Keratinocyte (primary cell): Measurements from ENCODE around the gene ZG16B. TPM values are rescaled to one million over a fixed set of nuclear protein-coding genes. Genes with fewer than 3 reads are reported as not detected.

Source experiments
- DNase-seq: peaks from one replicate; pipeline ENCODE4 v3.0.0-alpha.2; 2011; ENCODE audit warnings: low read depth, missing footprints, low spot score
- FAIRE-seq: peaks from 2 replicates; lab custom pipeline; 2011; peaks lifted over from hg19 to GRCh38; lab: Jason Lieb, UNC
- H2AFZ ChIP-seq: 2 replicates; pipeline ENCODE4 v1.6.0; 2012; ENCODE audit warnings: low read length, control low read depth, inconsistent platforms; ENCODE audit not compliant: control insufficient read depth
- H3K27ac ChIP-seq: 2 replicates; pipeline ENCODE4 v1.5.1; 2011; ENCODE audit warnings: low read length; ENCODE audit not compliant: control insufficient read depth, insufficient read depth
- H3K27me3 ChIP-seq: 3 replicates; pipeline ENCODE4 v1.6.0; 2011; ENCODE audit warnings: low read length; ENCODE audit not compliant: control insufficient read depth, insufficient read depth; ENCODE audit errors: extremely low read depth
- H3K36me3 ChIP-seq, 2 experiments: 2 replicates in 1 of 2; 3 replicates in 1 of 2; pipeline ENCODE4 v1.5.1; 2011; ENCODE audit warnings: low read length in 2 of 2, mild to moderate bottlenecking in 1 of 2; ENCODE audit not compliant: control insufficient read depth in 2 of 2, insufficient read depth in 2 of 2; ENCODE audit errors: extremely low read depth in 1 of 2
- H3K4me1 ChIP-seq: 3 replicates; pipeline ENCODE4 v1.5.1; 2011; ENCODE audit warnings: low read length; ENCODE audit not compliant: control insufficient read depth, insufficient read depth; ENCODE audit errors: extremely low read depth
- H3K4me2 ChIP-seq: 3 replicates; pipeline ENCODE4 v1.6.0; 2011; ENCODE audit warnings: low read depth, low read length; ENCODE audit not compliant: control insufficient read depth, insufficient read depth; ENCODE audit errors: extremely low read depth
- H3K4me3 ChIP-seq, 3 experiments: fragments of 200-600 bp in 1 of 3; sonication (generic) in 1 of 3; 2 replicates in 2 of 3; 3 replicates in 1 of 3; pipeline ENCODE4 v1.5.1; 2011 to 2016; ENCODE audit warnings: low read length in 3 of 3, mild to moderate bottlenecking in 3 of 3, control low read depth in 2 of 3, inconsistent platforms in 1 of 3, low read depth in 1 of 3, mixed read lengths in 1 of 3, mixed run types in 1 of 3, moderate library complexity in 1 of 3; ENCODE audit not compliant: control insufficient read depth in 2 of 3, insufficient read depth in 2 of 3; ENCODE audit errors: extremely low read depth in 1 of 3
- H3K79me2 ChIP-seq: 2 replicates; pipeline ENCODE4 v1.6.0; 2012; ENCODE audit warnings: low read length; ENCODE audit not compliant: control insufficient read depth, insufficient read depth
- H3K9ac ChIP-seq: 3 replicates; pipeline ENCODE4 v1.6.0; 2011; ENCODE audit warnings: low read length; ENCODE audit not compliant: control insufficient read depth, insufficient read depth; ENCODE audit errors: extremely low read depth
- H3K9me1 ChIP-seq: 3 replicates; pipeline ENCODE4 v1.6.0; 2011; ENCODE audit warnings: low read length; ENCODE audit not compliant: control insufficient read depth, insufficient read depth; ENCODE audit errors: extremely low read depth
- H3K9me3 ChIP-seq: 2 replicates; pipeline ENCODE4 v1.5.1; 2012; ENCODE audit warnings: low read depth, low read length; ENCODE audit not compliant: control insufficient read depth
- H4K20me1 ChIP-seq: 3 replicates; pipeline ENCODE4 v1.6.0; 2011; ENCODE audit warnings: low read length; ENCODE audit not compliant: control insufficient read depth, insufficient read depth; ENCODE audit errors: extremely low read depth
- EZH2 ChIP-seq: IDR thresholded peaks from one replicate; pipeline ENCODE4 v1.6.1; 2012; ENCODE audit warnings: inconsistent platforms, mild to moderate bottlenecking, low read length, moderate library complexity
- dilution Hi-C: fragments of 300-500 bp; cut with MboI; formaldehyde crosslinking; loops from one replicate; pipeline ENCODE4 v1.7.0; 2020; ENCODE audit warnings: low sequenced_read_pairs; ENCODE audit not compliant: extremely low pct_ligation_motif_present
- polyA plus RNA-seq, 5 experiments: library from polyadenylated mRNA; depleted of rRNA in 3 of 5; stranded (reverse) in 3 of 5; stranded (forward) in 1 of 5; unstranded in 1 of 5; fragments of >200 nt; gene quantifications; 1 replicate in 1 of 5; 2 replicates in 3 of 5; 3 replicates in 1 of 5; pipeline versions ENCODE4 v1.2.1 to v1.2.3, GENCODE V29; 2011 to 2012; ENCODE audit warnings: missing spikeins in 2 of 5, low read depth in 1 of 5, low replicate concordance in 1 of 5
- TF ChIP-seq, protein P1 (sequence below), 3 experiments: IDR thresholded peaks in 1 of 3; conservative IDR thresholded peaks in 1 of 3; optimal IDR thresholded peaks in 1 of 3; 2 replicates in 2 of 3; 3 replicates in 1 of 3; pipeline versions ENCODE3 to v1.5.1; 2011; ENCODE audit warnings: low read length in 3 of 3, mild to moderate bottlenecking in 3 of 3, moderate library complexity in 2 of 3, control low read depth in 1 of 3, inconsistent platforms in 1 of 3; ENCODE audit not compliant: insufficient read depth in 2 of 3; ENCODE audit errors: extremely low read depth in 1 of 3

Gene ZG16B
- polyA plus RNA-seq, 1 donor (not counting 4 experiments of a cell fraction or from before 2014, with no cell fraction given) = 2.1 TPM

DNA sequence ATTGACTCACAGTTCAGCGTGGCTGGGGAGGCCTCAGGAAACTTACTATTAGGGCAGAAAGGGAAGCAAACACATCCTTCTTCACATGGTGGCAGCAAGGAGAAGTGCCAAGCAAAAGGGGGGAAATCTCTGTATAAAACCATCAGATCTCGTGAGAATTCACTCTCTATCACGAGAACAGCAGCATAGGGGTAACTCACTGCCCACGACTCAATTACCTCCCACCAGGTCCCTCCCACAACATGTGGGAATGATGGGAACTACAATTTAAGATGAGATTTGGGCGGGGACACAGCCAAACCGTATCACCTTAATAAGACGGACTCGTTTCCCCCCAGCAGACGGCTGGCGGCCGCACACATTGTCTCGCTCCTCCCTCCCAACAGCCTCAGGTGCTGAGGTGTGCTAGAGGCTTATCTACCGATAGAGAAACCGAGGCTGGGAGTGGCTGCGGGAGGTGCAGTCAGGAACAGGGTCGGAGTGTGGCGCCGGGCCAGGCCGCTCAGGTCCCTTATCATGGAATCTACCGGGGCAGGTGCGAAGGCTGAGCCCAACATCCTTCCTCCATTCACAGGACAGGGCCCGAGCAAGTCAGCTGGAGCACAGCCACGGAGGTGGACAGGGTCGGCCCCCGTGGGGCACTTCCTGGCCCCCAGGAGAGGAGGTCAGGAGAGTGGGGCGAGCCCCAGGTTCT, 4.9 kb upstream of the ZG16B start:
- H3K9me1 ChIP-seq = no peaks in the 10 kb centered on the region
- H3K9me3 ChIP-seq = no peaks in the 10 kb centered on the region
- H3K4me1 ChIP-seq = peaks cover 10% of the 10 kb centered on the region
- no peaks in the 10 kb centered on the region for H4K20me1 ChIP-seq
- FAIRE-seq (no peak), DNase-seq (no peak)
- H3K4me2 ChIP-seq = no peak overlapping the region
- peaks cover 43% of the 10 kb centered on the region for H3K27me3 ChIP-seq
- TF ChIP-seq, protein P1, sequence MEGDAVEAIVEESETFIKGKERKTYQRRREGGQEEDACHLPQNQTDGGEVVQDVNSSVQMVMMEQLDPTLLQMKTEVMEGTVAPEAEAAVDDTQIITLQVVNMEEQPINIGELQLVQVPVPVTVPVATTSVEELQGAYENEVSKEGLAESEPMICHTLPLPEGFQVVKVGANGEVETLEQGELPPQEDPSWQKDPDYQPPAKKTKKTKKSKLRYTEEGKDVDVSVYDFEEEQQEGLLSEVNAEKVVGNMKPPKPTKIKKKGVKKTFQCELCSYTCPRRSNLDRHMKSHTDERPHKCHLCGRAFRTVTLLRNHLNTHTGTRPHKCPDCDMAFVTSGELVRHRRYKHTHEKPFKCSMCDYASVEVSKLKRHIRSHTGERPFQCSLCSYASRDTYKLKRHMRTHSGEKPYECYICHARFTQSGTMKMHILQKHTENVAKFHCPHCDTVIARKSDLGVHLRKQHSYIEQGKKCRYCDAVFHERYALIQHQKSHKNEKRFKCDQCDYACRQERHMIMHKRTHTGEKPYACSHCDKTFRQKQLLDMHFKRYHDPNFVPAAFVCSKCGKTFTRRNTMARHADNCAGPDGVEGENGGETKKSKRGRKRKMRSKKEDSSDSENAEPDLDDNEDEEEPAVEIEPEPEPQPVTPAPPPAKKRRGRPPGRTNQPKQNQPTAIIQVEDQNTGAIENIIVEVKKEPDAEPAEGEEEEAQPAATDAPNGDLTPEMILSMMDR (optimal IDR thresholded peaks at IDR 0.05 in 1 of 3, IDR thresholded peaks at IDR 0.05 in 1 of 3, conservative IDR thresholded peaks at IDR 0.05 in 1 of 3; ENCODE audit: extremely low read depth in 1 of 3, insufficient read depth in 2 of 3, low read length in 3 of 3) = no peak
- TF ChIP-seq EZH2 = no peak
- H3K27ac ChIP-seq = no peak overlapping the region
- no peak overlapping the region for H3K9ac ChIP-seq
- no peak overlapping the region for H3K4me3 ChIP-seq
- dilution Hi-C loops = no loop called here
- no peaks in the 10 kb centered on the region for H3K36me3 ChIP-seq
- H2AFZ ChIP-seq = no peak overlapping the region
- H3K79me2 ChIP-seq = no peaks in the 10 kb centered on the region

DNA sequence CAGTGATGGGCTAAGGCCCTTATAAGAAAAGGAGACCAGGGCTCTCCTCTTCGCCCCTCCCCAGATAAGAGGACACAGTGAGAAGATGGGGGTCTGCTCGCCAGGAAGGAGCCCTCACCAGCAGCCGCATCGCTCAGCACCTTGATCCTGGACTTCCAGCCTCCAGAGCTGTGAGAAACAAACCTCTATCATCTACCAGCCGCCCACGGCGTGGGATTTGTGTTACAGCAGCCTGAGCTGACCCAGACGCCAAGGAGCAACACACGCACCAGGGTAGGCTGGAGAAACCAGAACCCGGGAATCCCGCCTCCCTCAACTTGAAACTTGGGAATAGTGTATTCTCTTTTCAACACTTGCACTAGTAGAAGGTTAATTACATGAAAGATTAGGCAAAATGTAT, 4.2 kb upstream of the ZG16B start:
- TF ChIP-seq EZH2 = no peak
- TF ChIP-seq, protein P1 (optimal IDR thresholded peaks at IDR 0.05 in 1 of 3, IDR thresholded peaks at IDR 0.05 in 1 of 3, conservative IDR thresholded peaks at IDR 0.05 in 1 of 3; ENCODE audit: extremely low read depth in 1 of 3, insufficient read depth in 2 of 3, low read length in 3 of 3) = no peak
- Histone ChIP-seq H3K9me1 (no peaks in the 10 kb centered on the region), H3K27ac (no peak overlapping the region), H2AFZ (no peak overlapping the region), H3K27me3 (peaks cover 44% of the 10 kb centered on the region), H3K4me2 (no peak overlapping the region), H3K36me3 (no peaks in the 10 kb centered on the region), H3K4me3 (no peak overlapping the region), H3K79me2 (no peaks in the 10 kb centered on the region), H3K9me3 (no peaks in the 10 kb centered on the region), H4K20me1 (no peaks in the 10 kb centered on the region), H3K4me1 (peaks cover 13% of the 10 kb centered on the region), H3K9ac (no peak overlapping the region)
- no peak for FAIRE-seq
- dilution Hi-C loops = no loop called here
- DNase-seq = no peak
